HG02870 (cell line): ENCODE data around the gene PIGA.

Experiments
- ATAC-seq: cut with Tn5 transposase; IDR thresholded peaks from one replicate; pipeline ENCODE4 v1.9.1; 2021; ENCODE audit warnings: mild to moderate bottlenecking, moderate library complexity; ENCODE audit not compliant: unreplicated experiment

PIGA gene

DNA sequence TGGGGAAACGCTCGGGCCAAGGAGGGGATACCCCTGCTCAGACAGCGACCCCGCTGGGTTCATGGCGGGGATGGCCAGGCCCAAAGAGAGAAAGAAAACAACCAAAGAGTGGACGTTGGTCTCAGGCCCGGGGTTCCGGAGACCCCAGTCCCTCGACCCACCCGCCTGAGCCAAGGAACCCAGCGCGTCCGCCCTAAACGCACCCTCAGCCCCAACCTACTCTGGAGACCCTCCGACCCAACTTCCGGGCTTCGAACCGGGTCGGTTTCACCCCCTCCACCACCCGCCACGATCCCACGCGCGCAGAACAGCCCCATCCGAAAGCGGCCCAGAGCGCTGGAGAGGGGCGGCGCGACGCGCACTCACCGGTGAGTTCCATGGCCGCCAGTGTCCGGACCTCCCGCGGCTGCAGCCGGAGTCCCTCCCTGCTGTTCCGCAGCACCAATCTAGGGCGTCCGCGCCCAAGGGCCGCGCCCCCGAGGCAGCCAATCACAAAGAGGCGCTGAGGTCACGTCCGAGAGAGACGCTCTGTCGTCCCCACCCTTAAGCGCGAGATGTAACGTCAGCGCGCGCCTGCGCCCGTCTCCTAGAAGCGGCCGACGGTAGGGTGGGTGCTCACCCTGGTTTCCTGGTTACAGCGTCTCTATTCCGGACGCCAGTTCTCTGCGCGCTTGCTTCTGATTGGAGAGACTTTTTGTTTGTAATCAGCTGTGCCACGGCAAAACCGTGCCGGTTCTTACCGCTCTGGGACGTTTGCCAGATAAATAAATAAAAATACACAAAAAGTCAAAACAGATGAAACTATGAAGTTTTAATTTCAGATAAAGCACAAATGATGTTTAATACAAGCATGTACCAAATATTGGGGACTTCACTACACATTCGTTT, at the start of gene PIGA:
PIGA (minus strand) TSS at position 389 of the 888 bp plus-strand sequence. CDS start 3,593 bp downstream, outside the sequence.
- peak; percentile 98 for ATAC-seq

DNA sequence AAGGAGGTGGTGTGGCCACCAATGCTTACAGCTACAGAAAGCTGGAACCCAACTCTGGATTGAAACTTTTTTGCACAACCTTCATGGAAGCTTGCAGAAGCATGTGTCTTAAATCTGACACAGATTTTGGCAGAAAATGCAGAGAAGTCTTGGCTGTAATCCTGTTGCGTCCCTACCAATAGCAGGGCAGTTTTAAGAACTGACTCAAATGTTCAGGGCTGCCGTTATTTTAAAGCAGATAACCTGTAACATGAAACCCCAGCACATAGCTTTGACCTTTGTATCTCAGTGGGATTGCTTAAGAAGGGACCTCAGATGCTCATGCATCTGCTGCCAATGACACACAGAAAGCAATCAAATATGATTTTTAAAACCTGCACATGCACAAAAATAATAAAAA, 49.0 kb upstream of the PIGA start, which contains the start of gene VEGFD:
VEGFD (minus strand) TSS at position 110 of the 400 bp plus-strand sequence. CDS start 467 bp downstream, outside the sequence.
- ATAC-seq: no peak

GRCh38 chrX:15382813-15383212, 47.5 kb upstream of the PIGA start:
- ATAC-seq: no peak

DNA sequence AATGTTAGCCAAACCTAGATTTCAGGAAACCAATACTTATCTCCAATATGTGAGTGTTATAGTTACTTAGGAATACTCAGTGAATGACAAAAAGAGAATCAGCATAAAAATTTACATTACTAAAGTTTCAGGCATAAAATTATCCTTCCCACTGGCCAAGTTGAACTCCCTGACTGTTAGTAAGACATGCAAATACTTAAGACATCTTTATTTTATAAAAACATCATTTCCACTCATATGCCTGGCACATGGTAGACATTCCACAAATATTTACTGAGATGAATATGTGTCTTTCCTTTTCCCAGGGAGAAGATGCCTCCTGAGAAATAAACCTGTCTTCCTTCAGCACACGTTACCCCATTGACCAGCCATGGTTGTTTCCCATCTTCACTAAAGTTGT, 41.6 kb upstream of the PIGA start:
- ATAC-seq: no peak

DNA sequence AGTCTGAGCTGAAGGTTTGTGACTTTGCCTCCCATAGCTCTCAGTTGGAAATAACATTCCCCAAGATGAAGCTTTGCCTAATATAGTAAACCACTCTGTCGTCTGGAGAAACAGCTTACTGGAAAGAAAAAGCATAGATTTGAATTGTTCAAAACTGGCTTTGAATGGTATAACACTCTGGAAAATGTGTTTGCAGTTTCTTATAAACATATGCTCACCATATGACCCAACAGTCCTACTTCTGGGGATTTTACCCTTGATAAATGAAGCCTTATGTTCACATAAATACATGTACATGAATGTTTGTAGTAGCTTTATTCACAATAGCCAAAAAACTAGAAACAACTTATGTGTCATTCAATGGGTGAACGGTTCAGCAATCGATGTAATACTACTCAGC, 38.7 kb upstream of the PIGA start:
- ATAC-seq: no peak

DNA sequence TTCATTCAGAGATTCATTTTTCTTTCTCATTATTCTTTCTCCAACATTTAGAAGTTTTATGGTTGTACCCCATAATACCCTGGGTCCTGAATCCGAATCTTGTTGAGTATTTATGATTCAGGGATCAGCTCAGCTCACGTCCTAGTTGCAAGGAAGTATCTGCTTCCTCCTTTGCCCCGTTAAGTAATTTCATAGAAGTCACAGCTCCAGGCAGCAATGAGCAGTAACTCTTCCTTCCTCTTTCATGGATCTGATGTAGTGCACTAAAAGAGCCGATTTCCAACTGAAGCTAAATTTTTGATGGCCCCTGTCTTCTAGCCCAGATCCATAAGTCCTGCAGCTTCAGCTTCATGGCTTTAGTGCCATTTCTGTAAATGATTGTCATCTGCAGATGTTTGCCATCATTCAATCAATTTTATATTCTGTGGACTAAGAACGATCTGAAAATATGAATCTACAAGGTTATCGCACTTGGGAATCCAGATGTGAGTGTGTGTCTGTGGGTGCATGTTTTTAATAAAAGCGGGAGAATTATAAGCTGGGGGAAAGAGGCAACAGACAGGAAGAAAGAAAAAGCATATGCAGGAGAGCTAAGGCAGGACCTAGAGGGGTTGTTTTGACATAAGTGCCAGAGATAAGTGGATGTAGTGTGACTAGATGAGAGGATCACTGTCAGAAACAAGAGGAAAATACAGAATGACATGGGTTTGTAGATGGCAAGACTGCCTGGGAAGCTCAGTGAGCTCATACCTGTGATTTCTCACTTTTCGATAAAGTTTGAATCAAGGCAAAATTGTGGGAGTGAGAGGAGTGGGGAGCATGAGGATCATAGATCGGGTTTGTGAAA, 31.4 kb upstream of the PIGA start:
- no peak for ATAC-seq

DNA sequence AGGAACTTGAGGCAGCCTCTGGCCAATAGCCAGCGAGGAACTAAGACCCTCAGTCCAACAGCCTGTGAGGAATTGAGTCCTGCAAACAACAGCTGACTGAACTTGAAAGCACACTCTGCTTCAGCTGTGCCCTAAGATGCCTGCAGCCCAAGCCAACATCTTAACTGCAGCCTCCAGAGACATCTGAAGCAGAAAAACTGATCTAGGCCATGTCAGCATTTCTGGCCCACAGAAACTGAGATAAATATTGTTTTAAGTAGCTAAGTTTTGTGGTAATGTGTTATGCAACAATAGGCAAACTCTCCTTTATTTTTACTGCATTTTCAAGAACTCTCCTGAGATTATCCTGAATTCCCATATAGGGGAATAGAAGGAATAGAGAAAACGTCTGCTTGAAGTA, 24.4 kb upstream of the PIGA start:
- ATAC-seq: no peak

DNA sequence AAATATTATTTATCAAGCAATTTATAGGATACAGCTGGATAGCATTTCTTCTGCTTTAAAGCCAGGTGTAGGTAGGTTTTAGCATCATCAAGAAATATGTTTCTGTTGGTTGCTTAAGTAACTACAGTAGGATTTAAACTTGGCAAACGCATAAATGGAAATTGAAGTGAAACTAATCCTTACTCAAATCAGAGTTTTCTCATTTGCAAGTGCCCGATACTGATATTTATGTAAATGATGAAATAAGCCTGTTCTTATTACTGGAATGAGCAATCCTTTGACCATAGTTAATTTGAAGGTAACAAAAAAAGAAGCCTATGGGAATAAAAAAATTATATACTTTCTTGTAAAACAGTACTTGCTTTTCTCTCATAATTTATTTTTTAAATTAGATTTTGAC, 23.2 kb upstream of the PIGA start:
- peak; percentile 60 for ATAC-seq

- ATAC-seq: no peak
Measured at GRCh38 chrX:15356444-15356843, 21.1 kb upstream of the PIGA start.

- no peak for ATAC-seq
Measured at GRCh38 chrX:15350329-15350996, 15.1 kb upstream of the PIGA start.

DNA sequence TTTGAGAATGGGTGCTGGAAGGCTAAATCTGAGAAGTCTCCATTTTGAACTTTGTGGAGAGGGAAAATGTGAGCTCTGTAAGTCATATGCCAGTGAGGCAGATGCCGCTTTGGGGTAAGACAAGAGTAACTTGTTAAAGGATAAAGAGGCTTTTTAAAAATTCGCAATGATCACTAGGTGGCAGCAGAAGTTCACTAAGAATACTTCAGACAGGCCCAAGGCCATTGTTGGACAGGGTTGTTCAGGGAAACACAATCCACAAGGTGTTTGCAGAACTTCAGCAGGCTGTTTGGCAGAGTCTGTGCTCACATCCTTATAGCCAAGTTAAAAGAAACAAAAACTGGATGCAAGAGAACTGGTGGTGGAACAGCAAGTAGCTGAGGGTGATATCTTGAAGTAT, 13.7 kb upstream of the PIGA start:
- no peak for ATAC-seq

GRCh38 chrX:15345976-15346375, 10.7 kb upstream of the PIGA start:
- no peak for ATAC-seq

- no peak for ATAC-seq
Measured at GRCh38 chrX:15344106-15344505, 8.8 kb upstream of the PIGA start.

GRCh38 chrX:15343075-15343476, 7.8 kb upstream of the PIGA start:
- no peak for ATAC-seq

DNA sequence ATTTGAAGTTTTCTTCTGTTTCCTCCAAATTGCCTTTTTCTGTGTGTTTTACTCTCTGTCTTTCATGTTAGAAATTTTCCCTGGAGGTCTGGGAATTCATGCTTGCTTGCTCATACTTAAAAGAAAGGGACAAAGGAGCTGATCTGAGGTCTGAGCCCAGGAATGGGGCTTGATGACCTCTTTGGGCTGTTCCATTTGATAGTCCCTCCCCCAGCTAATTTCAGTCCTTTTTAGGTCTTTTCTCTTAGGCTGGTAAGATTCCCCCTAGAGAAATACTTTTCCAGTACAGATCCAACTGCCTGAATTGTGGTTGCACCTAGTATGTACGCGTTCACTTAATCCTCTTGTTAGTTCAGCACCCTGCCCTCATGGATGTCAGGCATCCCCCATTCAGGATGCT, 5.5 kb upstream of the PIGA start:
- ATAC-seq: no peak

GRCh38 chrX:15336023-15336413, 695 bp upstream of the PIGA start:
- ATAC-seq: no peak

DNA sequence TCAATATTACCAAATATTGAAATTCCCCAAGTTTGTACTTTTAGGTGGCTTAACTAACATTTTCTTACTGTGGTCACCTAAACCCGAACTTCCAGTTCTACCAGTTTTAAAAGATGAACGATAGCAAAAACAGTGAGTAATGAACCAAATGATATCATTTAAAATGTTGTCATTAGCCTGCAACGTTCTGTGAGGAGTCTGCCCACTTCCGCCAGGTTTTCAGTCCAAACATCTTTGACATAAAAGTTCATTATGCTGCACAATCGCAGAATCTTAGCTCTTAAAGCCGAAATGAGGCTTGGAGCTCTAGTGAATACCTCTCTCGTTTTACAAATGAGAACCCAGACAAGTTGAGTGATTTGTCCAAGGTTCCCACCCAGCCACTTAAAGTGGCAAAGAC, 762 bp downstream of the PIGA start:
- no peak for ATAC-seq

DNA sequence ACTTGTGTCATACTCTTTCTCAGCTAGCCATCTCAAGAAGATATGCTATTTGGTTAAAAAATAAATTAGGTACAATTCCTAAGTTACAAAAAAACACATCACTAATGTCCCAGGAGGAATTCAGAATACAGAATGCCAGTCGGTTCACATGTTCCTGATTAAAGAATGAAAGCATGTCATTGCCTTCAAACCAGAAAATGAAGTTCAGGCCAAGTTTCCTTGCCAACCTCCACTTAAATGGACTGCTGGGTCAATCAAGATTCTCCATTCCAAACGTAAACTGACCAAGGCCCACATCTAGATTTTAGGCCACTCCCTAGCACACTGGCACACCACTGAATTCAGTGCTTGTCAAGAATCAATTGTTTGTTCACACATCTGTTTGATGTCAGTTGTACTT, 6.5 kb downstream of the PIGA start:
- ATAC-seq: no peak

DNA sequence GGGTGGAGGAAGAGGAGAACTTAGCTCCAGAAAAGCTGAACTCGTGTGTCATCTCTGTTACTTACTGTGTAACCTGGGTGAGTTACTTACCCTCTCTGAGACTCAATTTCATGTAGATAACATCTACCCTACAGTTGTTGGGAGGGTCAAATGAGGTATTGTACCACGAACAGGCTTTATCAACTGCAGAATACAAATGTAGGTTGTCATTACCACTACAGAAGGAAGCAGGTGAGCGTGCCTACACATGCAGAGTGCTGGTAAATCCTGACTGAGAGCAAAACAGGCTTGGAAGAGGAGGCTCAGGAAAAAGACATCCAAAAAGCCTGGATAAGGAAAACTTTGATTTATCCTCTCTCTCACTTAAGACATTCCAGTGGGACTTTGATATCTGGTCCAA, 7.2 kb downstream of the PIGA start:
- no peak for ATAC-seq

- ATAC-seq: no peak
Measured at GRCh38 chrX:15322472-15322871, 12.9 kb downstream of the PIGA start.

DNA sequence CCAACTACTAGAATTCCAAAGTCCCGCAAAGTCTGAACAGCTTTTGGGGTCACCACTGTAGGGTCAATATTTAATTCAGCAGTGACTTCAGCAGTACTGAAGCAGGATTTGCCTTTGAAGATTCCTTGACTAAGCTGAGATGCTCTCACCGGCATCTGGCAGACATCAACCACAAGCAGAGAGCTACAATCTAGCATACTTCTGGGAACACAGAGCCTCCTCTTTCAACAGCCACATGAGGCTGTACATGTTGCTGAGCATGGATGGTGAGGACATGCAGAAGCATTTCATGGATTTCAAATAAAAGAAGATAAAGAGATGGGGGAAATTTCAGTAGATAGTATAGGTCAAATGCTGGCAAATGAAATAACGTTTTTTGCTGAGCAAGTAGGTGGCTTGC, 13.3 kb downstream of the PIGA start:
- no peak for ATAC-seq
